Motor neuron (in vitro differentiated cells): Measurements from ENCODE around the gene CACNA1G. TPM values are rescaled to one million over a fixed set of nuclear protein-coding genes. Genes with fewer than 3 reads are reported as not detected.

Experiments
- ATAC-seq, 8 experiments: fragments of 200-7000 bp; cut with Tn5 transposase; replicated peaks in 6 of 8; 2 replicates each; pipeline ENCODE4 v1.8.0; 2021; ENCODE audit warnings: mild to moderate bottlenecking in 8 of 8, moderate library complexity in 8 of 8
- H3K27ac ChIP-seq, 2 donors: fragments of 250-450 bp; sonication (Bioruptor Pico); 2 replicates each; pipeline ENCODE4 v1.9.0; 2021; ENCODE audit warnings: antibody characterized with exemption in 2 of 2, mild to moderate bottlenecking in 2 of 2, moderate library complexity in 1 of 2
- H3K4me1 ChIP-seq, 2 donors: fragments of 250-450 bp; sonication (Bioruptor Pico); replicated peaks in 1 of 2; 2 replicates each; pipeline ENCODE4 v1.6.1; 2021; ENCODE audit warnings: antibody characterized with exemption in 2 of 2, mild to moderate bottlenecking in 2 of 2, moderate library complexity in 1 of 2
- H3K4me3 ChIP-seq, 5 donors: fragments of 250-450 bp; sonication (Bioruptor Pico); 2 replicates each; pipeline ENCODE4 v1.9.0; 2021; ENCODE audit warnings: antibody characterized with exemption in 5 of 5, mild to moderate bottlenecking in 5 of 5, moderate library complexity in 4 of 5
- WGBS, 10 experiments: fragments of 450-650 bp; shearing (Covaris generic); methylation state at CpG; one replicate each; pipeline ENCODE4 v1.0.0; 2022; 5-methylcytosine and 5-hydroxymethylcytosine counted together
- in situ Hi-C, 9 experiments: fragments of 400-800 bp; cut with MboI; loops; one replicate each; pipeline ENCODE4 v1.15.0; 2021; ENCODE audit warnings: low sequenced_read_pairs in 9 of 9, low pct_unique_long_range_greater_than_20kb in 2 of 9; ENCODE audit not compliant: unreplicated experiment in 9 of 9
- total RNA-seq, 8 experiments: library from RNA; unstranded; fragments of 300-600 nt; gene quantifications; 2 replicates each; pipeline versions ENCODE4 v1.2.3 to v1.2.4, GENCODE V29; 2022

CACNA1G gene
- total RNA-seq, 8 experiments from 2014 or later, result 0.17 to 4.2 (median 0.62) TPM

GRCh38 chr17:50661795-50662391, 101.4 kb downstream of the CACNA1G start:
- 0 to 93% (median 29%) methylated on average over 1 to 5 of the region's 9 CpGs; no CpG with 5 or more reads in 2 of the 10 experiments for WGBS, 10 experiments
- Histone ChIP-seq H3K4me3 (no peak overlapping the region), H3K4me1 (peaks cover 5 to 17% of the 10 kb centered on the region in 2 donors), H3K27ac (no peak overlapping the region)
- in situ Hi-C loops, result no loop called here
- peak; percentile 55 to 79 (median 66) for ATAC-seq

DNA sequence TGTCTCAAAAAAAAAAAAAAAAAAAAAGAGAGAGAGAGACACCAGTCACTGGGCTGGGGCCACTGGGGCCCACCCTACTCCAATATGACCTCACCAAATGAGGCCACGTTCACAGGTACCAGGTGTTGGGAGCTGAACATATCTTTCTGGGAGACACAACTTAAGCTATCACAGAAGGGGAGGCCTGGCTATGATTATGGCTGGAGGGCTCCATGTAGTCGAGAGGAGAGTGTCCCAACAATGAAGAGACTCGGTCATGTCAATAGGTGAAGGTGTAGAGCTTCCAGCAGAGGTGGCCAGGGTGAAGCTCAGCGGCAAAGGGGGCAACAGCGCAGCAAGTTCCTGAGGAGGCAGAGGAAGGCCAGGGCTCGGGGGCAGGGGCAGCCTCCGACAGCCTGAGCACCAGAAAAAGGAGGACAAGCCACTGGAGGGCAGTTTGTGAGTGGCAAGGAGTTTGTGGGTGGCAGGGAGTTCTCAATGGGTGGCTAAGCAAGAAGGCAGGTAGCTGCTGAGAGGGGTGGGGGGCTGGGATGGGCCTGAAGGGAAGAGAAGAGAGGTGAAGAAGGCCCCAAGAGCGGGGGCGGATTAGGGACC, 102.2 kb downstream of the CACNA1G start:
- no peak overlapping the region for H3K4me3 ChIP-seq
- WGBS, 10 experiments, result 50 to 100% (median 87%) methylated on average over 1 to 4 of the region's 9 CpGs; no CpG with 5 or more reads in 4 of the 10 experiments
- in situ Hi-C loops, result no loop called here
- ATAC-seq, result no peak
- no peak overlapping the region for H3K27ac ChIP-seq
- peaks cover 5 to 17% of the 10 kb centered on the region in 2 donors for H3K4me1 ChIP-seq

DNA sequence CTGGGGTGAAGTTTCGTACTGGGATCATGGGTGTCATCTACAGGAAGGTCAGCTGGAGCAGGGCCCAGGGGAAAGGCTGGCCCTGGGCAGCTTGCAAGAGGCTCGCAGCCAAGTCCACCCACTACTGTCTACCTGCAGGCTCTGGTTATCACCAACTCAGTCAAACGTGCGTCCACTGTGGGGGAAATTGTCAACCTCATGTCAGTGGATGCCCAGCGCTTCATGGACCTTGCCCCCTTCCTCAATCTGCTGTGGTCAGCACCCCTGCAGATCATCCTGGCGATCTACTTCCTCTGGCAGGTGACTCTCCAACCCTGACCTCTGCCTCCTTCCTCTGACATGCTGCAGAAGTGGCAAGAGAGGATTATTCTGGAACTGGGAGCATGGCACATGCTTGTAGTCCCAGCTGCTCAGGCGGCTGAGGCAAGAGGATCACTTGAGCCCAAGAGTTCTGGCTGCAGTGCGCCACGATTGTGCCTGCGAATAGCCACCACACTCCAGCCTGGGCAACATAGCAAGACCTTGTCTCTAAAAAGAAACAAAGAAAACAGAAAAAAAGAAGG, 103.4 kb downstream of the CACNA1G start:
- Histone ChIP-seq H3K4me3 (no peak overlapping the region), H3K4me1 (peaks cover 5 to 8% of the 10 kb centered on the region in 2 donors), H3K27ac (no peak overlapping the region)
- in situ Hi-C loops, result no loop called here
- 81 to 100% (median 93%) methylated on average over 1 to 4 of the region's 10 CpGs; no CpG with 5 or more reads in 5 of the 10 experiments for whole genome bisulfite sequencing, 10 experiments
- no peak for ATAC-seq

DNA sequence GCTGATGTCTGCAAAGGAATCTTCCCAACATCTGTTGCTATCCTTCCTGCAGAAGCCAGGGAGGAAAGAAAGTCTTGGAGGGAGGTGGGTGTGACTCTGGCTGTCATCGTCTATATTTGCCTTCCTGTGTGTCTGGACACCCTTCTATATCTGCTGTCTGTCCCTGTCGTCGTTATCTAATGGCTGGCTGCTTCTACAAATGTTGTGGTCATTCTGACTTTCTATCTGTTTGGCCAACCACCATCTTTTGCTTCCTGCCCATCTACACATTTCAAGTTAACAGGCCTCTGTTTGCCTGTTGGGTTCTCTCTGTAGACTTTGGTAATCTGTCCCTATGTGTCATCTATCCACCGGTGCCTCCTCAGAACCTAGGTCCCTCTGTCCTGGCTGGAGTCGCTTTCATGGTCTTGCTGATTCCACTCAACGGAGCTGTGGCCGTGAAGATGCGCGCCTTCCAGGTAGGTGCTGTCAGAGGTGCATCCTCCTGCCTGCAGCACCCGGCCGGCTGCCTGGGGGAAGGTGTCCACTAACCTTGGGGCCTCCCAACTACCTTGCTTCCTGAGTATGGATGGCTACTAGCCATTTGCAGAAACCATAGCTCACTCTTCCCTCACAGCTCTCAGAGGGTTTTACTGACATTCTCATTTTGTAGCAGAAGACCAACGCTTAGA, 104.4 kb downstream of the CACNA1G start:
- Histone ChIP-seq H3K4me1 (peaks cover 5 to 7% of the 10 kb centered on the region in 2 donors), H3K27ac (no peak overlapping the region), H3K4me3 (no peak overlapping the region)
- WGBS, 10 experiments, result 40 to 100% (median 87%) methylated on average over 1 to 9 of the region's 12 CpGs; no CpG with 5 or more reads in 1 of the 10 experiments
- in situ Hi-C loops, result no loop called here
- ATAC-seq, result no peak

- H3K4me3 ChIP-seq, result no peak overlapping the region
- H3K27ac ChIP-seq, result no peak overlapping the region
- in situ Hi-C loops, result no loop called here
- 33 to 91% (median 73%) methylated on average over 1 to 5 of the region's 5 CpGs; no CpG with 5 or more reads in 5 of the 10 experiments for WGBS, 10 experiments
- no peak for ATAC-seq
- H3K4me1 ChIP-seq, result peaks cover 5 to 7% of the 10 kb centered on the region in 2 donors
Measured at GRCh38 chr17:50665838-50666237, 105.3 kb downstream of the CACNA1G start.

DNA sequence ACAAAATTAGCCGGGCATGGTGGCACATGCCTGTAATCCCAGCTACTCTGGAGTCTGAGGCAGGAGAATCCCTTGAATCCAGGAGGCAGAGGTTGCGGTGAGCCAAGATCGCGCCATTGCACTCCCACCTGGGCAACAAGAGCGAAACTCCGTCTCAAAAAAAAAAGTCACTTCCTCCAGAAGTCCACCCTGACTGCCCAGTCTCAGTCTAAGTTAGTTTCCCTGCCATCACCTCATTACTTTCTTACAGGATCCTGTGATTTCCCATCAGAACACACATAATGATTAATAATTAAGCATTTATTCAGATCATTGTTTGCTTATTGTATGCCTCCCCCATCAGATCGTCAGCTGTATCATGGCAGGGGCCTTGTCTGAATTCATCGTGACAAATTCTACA, 105.8 kb downstream of the CACNA1G start:
- Histone ChIP-seq H3K27ac (no peak overlapping the region), H3K4me3 (no peak overlapping the region), H3K4me1 (peaks cover 5 to 7% of the 10 kb centered on the region in 2 donors)
- in situ Hi-C loops, result no loop called here
- 87 to 100% (median 93%) methylated on average over 1 to 7 of the region's 8 CpGs; no CpG with 5 or more reads in 3 of the 10 experiments for WGBS, 10 experiments
- ATAC-seq, result no peak

GRCh38 chr17:50667259-50668024, 106.9 kb downstream of the CACNA1G start:
- Histone ChIP-seq H3K4me1 (no peaks in the 10 kb centered on the region), H3K4me3 (no peak overlapping the region), H3K27ac (no peak overlapping the region)
- in situ Hi-C loops, result no loop called here
- no peak for ATAC-seq
- WGBS, 10 experiments, result 81 to 100% (median 100%) methylated on average over 1 to 6 of the region's 14 CpGs; no CpG with 5 or more reads in 3 of the 10 experiments

- WGBS, 10 experiments, result 20 to 60% (median 49%) methylated on average over 1 to 3 of the region's 8 CpGs; no CpG with 5 or more reads in 6 of the 10 experiments
- Histone ChIP-seq H3K27ac (no peak overlapping the region), H3K4me1 (no peaks in the 10 kb centered on the region), H3K4me3 (no peak overlapping the region)
- ATAC-seq, result peak in 2 of 8 experiments; percentile 85 to 87
- in situ Hi-C loops, result no loop called here
Measured at GRCh38 chr17:50668025-50668837, 107.7 kb downstream of the CACNA1G start.

GRCh38 chr17:50668838-50669581, 108.5 kb downstream of the CACNA1G start:
- H3K4me3 ChIP-seq, result no peak overlapping the region
- no peak for ATAC-seq
- 60 to 100% (median 88%) methylated on average over 1 to 4 of the region's 9 CpGs; no CpG with 5 or more reads in 4 of the 10 experiments for WGBS, 10 experiments
- no peaks in the 10 kb centered on the region for H3K4me1 ChIP-seq
- in situ Hi-C loops, result no loop called here
- H3K27ac ChIP-seq, result no peak overlapping the region

DNA sequence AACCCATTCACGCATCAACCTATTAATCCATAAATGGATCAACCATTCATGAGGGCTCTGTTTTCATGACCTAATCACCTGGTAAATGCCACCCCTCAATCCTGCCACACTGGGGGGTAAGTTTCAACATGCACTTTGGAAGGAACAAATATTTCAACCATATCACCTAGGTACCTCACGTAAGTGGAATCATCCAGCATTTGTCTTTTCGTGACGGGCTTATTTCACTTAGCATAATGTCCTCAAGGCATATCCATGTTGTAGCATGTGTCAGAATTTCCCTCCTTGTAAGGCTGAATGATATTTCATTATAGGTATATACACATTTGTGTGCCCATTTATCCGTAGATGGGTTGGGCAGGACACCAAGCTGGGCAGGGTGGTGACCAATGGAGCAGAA, 111.6 kb downstream of the CACNA1G start:
- Histone ChIP-seq H3K4me3 (no peak overlapping the region), H3K27ac (no peak overlapping the region), H3K4me1 (no peaks in the 10 kb centered on the region)
- WGBS, 10 experiments, result 77 to 100% (median 96%) methylated on average over 1 to 5 of the region's 5 CpGs; no CpG with 5 or more reads in 3 of the 10 experiments
- in situ Hi-C loops, result no loop called here
- no peak for ATAC-seq

DNA sequence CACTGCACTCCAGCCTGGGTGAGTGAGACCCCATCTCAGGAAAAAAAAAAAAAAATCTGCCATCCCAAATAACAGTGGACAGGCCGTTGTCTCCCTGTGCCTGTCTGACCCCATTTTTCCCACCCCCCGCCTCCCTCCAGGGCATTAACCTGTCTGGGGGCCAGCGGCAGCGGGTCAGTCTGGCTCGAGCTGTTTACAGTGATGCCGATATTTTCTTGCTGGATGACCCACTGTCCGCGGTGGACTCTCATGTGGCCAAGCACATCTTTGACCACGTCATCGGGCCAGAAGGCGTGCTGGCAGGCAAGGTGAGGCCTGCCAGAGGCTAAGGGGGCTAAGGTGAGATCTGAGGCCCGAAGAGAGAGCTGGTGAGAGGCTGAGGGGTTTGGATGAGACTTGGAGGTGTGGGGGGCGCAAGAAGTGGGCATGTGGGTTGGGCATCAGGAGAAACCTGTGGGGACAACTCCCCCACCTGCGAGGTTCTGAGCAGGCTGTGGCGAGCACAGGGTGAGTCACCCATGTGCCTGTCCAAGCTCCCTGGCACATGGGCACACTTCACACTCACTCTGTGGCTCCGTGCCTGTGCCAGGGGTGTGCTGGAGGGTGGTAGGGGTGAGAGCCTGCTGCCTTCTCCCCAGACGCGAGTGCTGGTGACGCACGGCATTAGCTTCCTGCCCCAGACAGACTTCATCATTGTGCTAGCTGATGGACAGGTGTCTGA, 112.5 kb downstream of the CACNA1G start:
- 80 to 100% (median 90%) methylated on average over 1 to 4 of the region's 20 CpGs; no CpG with 5 or more reads in 5 of the 10 experiments for WGBS, 10 experiments
- no peak overlapping the region for H3K4me3 ChIP-seq
- H3K4me1 ChIP-seq, result no peaks in the 10 kb centered on the region
- H3K27ac ChIP-seq, result no peak overlapping the region
- ATAC-seq, result no peak
- in situ Hi-C loops, result no loop called here
